ENCODE measurements around the gene NOS2.
A peak's percentile ranks its signal among the peaks of the same experiment; 100 is the strongest.

NOS2 gene

GRCh38 chr17:27819145-27819544 is 18.8 kb upstream of the NOS2 start:
- DNase-seq (ENCODE audit: low spot score): no peak

GRCh38 chr17:27818401-27819105 is 18.2 kb upstream of the NOS2 start:
- no peak for DNase-seq (ENCODE audit: low spot score)

GRCh38 chr17:27817731-27818130 is 17.4 kb upstream of the NOS2 start:
- DNase-seq (ENCODE audit: low spot score): no peak

- DNase-seq (ENCODE audit: low spot score): no peak
Observed at GRCh38 chr17:27816946-27817345, 16.6 kb upstream of the NOS2 start.

GRCh38 chr17:27811961-27812360 is 11.6 kb upstream of the NOS2 start:
- DNase-seq (ENCODE audit: low spot score): no peak

- no peak for DNase-seq (ENCODE audit: low spot score)
Observed at GRCh38 chr17:27810902-27811557, 10.7 kb upstream of the NOS2 start.

- DNase-seq (ENCODE audit: low spot score): peak; percentile 20
Observed at GRCh38 chr17:27810211-27810901, 10.0 kb upstream of the NOS2 start.

- no peak for DNase-seq (ENCODE audit: low spot score)
Observed at GRCh38 chr17:27809555-27809954, 9.2 kb upstream of the NOS2 start.

GRCh38 chr17:27808628-27809027 is 8.3 kb upstream of the NOS2 start:
- DNase-seq (ENCODE audit: low spot score): no peak

- peak; percentile 69 for DNase-seq (ENCODE audit: low spot score)
Observed at GRCh38 chr17:27807567-27808470, 7.5 kb upstream of the NOS2 start.

- DNase-seq (ENCODE audit: low spot score): peak; percentile 88
Observed at GRCh38 chr17:27805520-27806146, 5.3 kb upstream of the NOS2 start.

GRCh38 chr17:27804113-27804512 is 3.8 kb upstream of the NOS2 start:
- no peak for DNase-seq (ENCODE audit: low spot score)

GRCh38 chr17:27802962-27803680 is 2.8 kb upstream of the NOS2 start:
- no peak for DNase-seq (ENCODE audit: low spot score)

GRCh38 chr17:27802033-27802432 is 1.7 kb upstream of the NOS2 start:
- DNase-seq (ENCODE audit: low spot score): no peak

- DNase-seq (ENCODE audit: low spot score): no peak
Observed at GRCh38 chr17:27798376-27798775, 2.0 kb downstream of the NOS2 start.

- no peak for DNase-seq (ENCODE audit: low spot score)
Observed at GRCh38 chr17:27797390-27798091, 2.8 kb downstream of the NOS2 start.

GRCh38 chr17:27793906-27794569 is 6.3 kb downstream of the NOS2 start:
- no peak for DNase-seq (ENCODE audit: low spot score)

GRCh38 chr17:27793168-27793905 is 7.0 kb downstream of the NOS2 start:
- no peak for DNase-seq (ENCODE audit: low spot score)

- DNase-seq (ENCODE audit: low spot score): no peak
Observed at GRCh38 chr17:27792095-27792494, 8.2 kb downstream of the NOS2 start.

All from CD4-positive, alpha-beta T cell treated with Interleukin-2 at 100 ng/mL for 4 hours (primary cell).